HG03571 (cell line): Measurements from ENCODE around the gene MIB1.
A peak's percentile ranks its signal among the peaks of the same experiment; 100 is the strongest.
"Not testable (repeated sequence)": the region's sequence is repeated elsewhere in the genome, so short reads cannot be mapped to it uniquely, and the experiment has no call there.

Experiments
- ATAC-seq: cut with Tn5 transposase; IDR thresholded peaks from one replicate; pipeline ENCODE4 v1.9.1; 2021; ENCODE audit not compliant: unreplicated experiment

Gene MIB1

GRCh38 chr18:21740538-21741311, at the start of gene MIB1:
MIB1 (plus strand) TSS chr18:21740792; CDS start chr18:21741584, 792 bp downstream.
- peak; percentile 94 for ATAC-seq

DNA sequence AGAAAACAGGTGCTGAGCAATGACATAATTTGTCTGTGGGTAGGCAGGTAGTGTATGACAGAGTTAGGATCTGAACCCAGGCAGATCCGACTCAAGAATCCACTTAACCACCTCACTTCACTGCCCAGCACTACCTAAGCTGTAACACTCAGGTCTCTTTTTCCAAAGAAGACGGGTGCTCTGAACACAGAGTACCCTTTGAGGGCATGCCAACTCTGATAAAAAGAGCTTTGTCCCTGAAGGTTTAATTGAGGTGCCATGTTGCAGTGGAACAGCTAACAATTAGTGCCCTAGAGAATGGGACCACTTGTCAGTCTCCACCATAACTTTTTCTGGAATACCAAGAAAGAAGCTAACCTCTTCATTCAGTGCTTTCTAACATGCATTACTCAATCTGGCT, 47.3 kb upstream of the MIB1 start:
- no peak for ATAC-seq

DNA sequence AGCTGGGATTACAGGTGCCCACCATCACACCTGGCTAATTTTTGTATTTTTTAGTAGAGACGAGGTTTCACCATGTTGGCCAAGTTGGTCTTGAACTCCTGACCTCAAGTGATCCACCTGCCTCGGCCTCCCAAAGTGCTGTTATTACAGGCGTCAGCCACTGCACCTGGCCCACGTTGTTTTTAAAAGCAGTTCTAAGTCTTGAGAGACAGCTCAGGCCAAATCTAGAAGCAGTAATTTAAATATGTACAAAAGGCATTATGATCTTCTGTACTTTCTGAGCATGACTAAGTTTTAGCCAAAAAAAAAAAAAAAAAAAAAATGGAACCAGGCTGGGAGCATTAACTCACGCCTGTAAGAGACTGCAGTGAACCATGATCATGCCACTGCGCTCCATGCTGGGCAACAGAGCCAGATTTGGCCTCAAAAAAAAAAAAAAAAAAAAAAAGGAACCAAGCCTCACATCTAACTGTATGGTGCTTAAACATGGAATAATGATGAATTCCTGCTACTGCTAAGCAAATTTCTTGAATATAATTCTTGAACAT, 40.0 kb upstream of the MIB1 start:
- no peak for ATAC-seq

DNA sequence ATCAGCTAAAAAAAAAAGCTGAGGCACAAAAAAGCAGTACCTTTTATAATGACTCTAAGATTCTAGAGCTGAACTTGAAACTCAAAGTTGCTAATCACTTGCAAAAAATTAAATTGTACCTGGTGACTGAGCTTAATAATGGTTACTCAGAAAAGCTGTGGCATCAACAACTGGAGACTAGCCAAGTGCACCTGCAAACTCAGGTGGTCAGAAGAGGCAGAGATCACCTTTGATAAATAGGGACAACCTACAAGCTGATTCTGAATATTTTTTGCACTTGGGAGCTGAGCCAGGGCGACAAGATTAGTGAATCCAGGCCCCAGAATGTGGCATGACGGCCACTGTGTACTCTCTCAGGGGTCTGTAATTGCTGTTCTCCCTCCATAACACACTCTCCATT, 39.0 kb upstream of the MIB1 start:
- ATAC-seq = no peak

DNA sequence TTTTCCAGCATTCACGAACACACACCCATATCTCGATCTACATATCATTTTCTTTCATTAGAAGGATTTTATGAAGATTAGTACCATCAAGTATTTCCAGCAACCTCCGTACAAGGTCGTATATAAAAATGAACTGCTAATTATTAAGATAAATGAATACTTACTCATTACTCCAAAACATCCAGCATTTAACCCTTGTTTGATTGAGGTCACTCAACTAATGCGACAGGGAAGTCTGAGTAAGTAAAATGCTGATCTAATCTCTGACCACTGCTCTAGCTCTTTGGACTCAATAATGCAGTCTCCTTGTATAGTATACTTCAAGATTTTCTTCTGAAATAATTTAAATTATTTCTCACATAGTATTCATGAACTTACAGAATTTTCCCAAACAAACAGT, 38.0 kb upstream of the MIB1 start:
- no peak for ATAC-seq

DNA sequence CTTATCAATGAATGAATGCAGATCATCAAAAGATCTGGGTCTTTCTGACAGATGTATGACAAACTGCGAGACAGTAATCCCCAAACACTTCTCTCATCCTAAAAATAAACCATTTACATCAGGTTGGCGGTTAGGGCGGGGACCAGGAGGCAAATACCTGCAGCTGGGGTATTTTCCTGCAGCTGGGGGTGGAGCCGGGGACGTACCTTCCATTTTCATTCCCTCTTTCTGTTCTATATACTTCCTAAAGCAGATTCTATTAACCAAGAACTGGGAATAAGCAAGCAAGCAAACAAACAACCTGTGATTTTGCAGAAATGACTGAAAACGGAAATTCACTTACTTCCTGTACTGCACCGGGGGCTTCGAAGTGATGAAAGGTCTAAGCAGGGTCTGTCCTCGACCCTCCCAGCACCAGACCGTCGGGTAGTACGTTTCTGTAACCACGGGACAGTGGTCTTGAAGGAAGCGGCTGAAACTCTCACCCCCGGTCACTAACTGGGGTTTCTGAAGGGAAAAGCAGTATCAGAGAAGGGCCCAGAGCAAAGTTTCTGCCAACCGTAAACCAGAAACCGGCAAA, 37.3 kb upstream of the MIB1 start:
- no peak for ATAC-seq

DNA sequence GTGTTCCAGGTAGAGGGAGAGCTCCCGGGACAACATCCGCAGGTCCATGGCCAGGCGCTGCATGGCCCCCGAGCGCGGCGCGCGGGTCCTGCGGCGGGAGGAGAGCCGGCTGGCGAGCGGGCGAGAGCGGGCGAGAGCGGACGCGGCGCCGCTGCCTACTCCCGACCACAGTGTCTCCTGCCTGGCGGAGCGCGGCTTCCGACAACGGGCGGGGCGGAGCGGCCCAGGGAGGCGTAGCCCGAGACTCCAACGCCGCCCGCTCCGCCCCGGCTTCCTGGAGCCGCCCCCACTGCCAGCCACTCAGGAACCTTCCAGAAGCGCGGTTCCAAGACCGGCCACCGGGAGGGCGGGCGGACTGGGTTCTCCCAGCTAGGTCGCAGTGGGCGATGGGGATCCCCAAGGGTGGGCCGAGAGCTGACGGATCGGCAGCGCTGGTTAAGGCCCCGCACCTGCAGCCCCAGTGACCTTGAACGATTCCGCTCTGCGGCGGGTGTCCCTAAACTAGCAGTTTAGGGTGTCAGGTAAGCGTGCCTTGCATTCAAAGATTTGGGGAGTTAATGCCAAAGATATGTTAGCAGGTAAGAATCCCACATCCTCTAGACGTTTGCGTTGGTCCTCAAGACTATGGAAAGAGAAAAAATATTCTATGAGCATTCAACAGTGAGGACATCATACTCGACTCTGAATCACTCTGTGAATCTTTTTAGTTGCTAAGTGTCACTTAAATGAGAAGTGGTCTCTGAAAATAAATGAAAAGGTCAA, 35.8 kb upstream of the MIB1 start, which contains the start of gene ABHD3:
Gene ABHD3, minus strand, starts transcription at position 172 of the 762 bp plus-strand sequence. Its CDS starts 109 bp downstream, at position 63.
- ATAC-seq = peak; percentile 93

DNA sequence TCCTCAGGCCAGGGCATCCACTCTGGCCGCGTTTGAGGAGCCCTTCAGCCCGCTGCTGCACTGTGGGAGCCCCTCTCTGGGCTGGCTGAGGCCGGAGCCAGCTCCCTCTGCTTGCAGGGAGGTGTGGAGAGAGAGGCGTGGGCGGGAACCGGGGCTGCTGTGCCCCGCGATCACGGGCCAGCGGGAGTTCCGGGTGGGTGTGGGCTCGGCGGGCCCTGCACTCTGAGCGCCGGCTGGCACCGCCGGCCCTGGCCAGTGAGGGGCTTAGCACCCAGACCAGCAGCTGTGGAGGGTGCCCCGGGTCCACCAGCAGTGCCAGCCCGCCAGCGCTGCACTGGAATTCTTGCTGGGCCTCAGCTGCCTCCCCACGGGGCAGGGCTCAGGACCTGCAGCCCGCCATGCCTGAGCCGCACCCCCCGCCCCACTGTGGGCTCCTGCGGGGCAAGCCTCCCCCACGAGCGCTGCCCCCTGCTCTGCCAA, 34.2 kb upstream of the MIB1 start:
- no peak for ATAC-seq

GRCh38 chr18:21707130-21707529, 33.5 kb upstream of the MIB1 start:
- not testable (repeated sequence) for ATAC-seq

DNA sequence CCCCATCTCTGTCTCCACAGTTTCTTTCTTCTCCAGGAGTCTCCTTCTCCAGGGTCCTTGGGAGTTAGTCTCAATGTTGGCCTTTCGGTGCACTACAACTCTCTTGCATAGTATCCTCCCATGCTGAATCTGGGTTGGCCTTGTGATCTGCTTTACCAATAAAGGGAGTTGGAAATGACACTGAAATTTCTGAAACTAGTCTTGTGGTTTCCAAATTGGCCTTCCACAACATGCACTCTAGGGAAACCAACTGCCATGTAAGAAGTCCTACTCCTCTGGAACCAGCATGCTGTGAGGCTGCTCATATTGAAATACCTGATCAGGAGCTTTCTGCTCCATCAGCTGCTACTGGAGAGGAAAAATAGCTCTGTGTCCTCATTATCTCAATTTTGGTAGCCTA, 26.1 kb upstream of the MIB1 start:
- no peak for ATAC-seq

DNA sequence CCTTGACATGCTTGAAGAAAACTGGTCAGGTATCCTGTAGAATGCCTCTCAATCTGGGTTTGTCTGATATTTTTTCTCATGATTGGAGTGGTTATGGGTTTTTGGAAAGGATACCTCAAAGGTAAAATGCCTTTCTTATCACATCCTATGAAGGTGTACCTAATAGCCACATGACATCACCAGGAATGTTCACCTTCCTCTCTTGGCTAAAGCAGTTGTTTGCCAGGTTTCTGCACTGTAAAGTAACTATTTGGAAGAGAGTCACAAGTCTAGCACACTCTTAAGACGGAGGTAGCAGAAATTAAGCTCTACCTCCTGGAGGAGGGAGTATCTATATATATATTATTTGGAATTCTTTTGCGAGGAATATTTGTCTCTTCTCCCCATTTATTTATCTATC, 17.9 kb upstream of the MIB1 start:
- ATAC-seq = no peak

DNA sequence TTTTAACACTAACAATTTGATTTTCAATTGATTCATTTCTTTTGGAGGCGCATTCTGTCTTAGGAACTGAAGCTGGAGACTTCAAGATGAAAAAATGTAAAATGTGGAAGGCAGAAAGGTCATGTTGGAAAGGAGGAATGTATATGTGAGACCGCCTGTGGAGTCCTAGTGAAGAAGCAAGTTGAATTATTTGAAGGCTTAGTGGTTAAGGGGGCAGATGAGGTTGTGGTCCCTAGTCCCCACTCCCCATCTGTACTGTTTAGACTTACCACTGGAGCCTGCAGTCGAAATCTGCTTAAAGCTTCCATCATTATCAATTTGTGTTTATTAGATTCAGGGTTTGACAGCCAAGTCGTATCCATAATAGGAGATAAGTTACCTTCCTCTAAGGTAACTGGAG, 15.4 kb upstream of the MIB1 start:
- no peak for ATAC-seq

- no peak for ATAC-seq
Measured at GRCh38 chr18:21727702-21728101, 12.9 kb upstream of the MIB1 start.

DNA sequence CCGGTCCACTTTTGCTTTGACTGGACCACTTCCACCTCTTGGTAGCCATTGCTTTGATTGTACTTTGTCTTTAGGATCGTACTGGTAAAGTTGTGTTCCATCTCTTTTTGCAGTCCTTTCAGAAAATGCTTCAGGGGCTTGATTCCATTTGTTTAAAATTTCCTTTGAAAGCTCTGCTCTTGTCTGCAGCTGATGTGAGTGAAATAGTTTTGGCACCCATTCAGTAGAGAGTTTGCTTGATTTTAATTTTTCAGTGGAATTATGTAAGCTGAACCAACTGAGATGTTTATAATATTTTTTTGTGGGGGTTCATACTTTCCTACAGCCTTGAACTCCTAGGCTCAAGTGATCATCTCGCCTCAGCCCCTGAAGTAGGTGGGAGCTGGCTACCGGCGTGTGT, 7.6 kb upstream of the MIB1 start:
- no peak for ATAC-seq

- ATAC-seq = no peak
Measured at GRCh38 chr18:21735452-21736015, 5.1 kb upstream of the MIB1 start.

DNA sequence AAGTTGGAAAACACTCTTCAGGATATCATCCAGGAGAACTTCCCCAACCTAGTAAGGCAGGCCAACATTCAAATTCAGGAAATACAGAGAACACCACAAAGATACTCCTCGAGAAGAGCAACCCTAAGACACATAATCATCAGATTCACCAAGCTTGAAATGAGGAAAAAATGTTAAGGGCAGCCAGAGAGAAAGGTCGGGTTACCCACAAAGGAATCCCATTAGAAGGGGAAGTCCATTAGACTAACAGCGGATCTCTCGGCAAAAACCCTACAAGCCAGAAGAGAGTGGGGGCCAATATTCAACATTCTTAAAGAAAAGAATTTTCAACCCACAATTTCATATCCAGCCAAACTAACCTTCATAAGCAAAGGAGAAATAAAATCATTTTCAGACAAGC, 3.7 kb upstream of the MIB1 start:
- not testable (repeated sequence) for ATAC-seq

DNA sequence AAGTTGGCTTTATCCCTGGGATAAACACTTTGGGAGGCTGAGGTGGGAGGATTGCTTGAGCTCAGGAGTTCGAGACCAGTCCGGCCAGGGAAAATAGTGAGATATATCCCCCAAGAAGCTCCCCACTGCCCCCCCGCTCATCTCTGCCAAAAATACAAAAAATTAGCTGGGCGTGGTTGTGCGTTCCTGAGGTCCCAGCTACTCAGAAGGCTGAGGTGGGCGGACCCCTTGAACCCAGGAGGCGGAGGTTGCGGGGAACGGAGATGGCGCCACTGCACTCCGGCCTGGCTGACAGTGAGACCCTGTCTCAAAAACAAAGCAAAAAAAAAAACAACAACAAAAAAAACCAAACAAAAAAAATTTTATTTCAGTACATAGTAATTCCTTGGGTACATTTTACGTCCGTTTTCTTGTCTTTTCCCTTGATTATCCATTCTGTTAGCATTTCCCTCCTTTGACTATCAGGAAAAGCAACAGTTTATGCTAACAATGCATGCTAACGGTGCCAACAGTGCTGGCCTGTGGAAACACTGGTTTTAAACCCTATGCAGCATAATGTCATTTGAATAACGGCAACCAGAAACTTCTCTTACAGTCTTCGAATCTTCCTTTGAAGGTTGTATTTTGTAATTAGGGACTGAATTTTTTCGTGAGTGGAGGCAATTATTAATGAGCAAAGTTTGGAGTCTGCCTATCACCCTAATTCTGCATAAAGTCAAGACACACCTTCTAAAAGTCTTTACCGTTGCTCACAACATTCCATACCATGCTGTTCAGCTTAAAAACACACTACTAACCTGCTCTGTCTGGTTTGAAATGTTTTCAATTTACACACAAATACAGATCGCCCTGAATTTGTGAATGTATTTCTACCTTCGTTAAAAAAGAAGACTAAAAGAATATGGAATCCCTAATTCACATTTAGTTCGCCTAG, 721 bp upstream of the MIB1 start:
- peak; percentile 10 for ATAC-seq

DNA sequence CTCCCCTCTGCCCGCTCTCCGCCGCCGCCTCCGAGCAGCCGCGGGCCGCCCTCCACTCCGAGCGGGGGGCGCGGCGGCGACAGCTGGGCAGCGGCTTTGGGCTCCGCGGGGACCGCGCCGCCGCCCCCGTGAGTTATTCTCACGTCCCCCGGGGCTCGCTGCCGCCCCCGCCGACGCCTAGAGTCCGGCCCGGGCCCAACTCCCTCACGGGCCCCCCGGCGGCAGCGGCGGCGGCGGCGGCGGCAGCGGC, 645 bp downstream of the MIB1 start:
- ATAC-seq = no peak

DNA sequence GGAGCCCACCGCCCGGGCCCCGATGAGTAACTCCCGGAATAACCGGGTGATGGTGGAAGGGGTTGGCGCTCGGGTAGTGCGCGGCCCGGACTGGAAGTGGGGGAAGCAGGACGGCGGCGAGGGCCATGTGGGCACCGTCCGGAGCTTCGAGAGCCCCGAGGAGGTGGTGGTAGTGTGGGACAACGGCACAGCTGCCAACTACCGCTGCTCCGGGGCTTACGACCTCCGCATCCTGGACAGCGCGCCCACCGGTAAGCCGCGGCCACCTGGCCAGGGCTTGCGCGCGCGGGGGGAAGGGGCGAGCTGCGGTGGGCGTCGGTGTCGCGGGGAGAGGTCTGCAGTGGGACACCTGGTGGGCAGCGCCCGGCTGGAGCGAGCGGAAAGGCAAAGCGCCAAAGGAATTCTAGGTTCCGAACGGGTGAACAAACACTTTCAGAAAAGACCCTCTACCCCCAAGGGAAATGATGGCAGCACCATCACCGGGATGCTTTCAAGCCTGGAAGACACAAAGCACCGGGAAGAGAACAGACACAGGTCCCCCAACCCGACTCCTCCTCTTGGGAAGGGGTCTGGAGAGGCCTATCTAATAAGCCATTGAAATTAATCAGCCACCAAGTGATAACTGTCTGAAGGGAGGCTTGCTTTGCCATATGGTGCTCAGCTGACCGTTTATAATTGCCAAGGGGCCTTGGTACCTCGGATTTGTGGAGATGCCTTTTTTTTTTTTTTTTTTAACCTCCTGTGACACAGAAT, 1.1 kb downstream of the MIB1 start:
- peak; percentile 13 for ATAC-seq

- ATAC-seq = no peak
Measured at GRCh38 chr18:21742315-21742687, 1.7 kb downstream of the MIB1 start.
